NCI-H2081 (cell line): ENCODE measurements around the gene RBM20.
"Not testable (repeated sequence)": the region's sequence is repeated elsewhere in the genome, so short reads cannot be mapped to it uniquely, and the experiment has no call there.

ENCODE experiments used
- DNase-seq, 2 experiments: peaks; one replicate each; lab custom pipeline; 2025; lab: John Stamatoyannopoulos, UW

The RBM20 gene

DNA sequence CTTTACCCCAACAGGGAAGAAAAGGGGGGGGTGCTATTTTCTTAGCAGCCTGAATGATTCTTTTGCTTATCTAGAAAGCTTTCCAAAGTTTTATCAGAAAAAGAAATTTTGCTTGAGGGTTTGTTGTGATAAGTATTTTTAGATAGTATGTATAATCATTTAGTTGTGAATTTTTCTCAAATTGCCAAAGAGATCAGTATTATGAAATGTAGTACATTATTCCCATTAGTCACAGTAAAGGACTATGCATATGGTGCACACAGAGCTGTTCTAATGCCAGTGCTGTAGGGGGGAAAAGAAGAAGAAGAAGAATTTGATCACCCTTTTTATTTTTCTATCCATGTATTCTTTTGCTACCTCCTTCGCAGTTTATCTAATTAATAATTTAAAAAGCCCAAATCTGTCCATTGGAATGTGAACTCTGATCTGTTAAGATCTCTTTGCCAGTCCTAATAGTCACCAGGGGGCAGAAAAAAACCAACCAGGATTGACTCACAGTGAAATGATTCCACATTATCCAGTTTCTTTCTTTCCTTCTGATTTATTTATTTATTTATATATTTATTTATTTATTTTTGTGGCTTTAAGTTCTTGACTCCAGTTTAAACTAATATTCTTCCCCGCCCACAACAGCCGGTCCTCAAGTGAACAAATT is 4.7 kb downstream of the RBM20 start:
- DNase-seq, result no peak

DNA sequence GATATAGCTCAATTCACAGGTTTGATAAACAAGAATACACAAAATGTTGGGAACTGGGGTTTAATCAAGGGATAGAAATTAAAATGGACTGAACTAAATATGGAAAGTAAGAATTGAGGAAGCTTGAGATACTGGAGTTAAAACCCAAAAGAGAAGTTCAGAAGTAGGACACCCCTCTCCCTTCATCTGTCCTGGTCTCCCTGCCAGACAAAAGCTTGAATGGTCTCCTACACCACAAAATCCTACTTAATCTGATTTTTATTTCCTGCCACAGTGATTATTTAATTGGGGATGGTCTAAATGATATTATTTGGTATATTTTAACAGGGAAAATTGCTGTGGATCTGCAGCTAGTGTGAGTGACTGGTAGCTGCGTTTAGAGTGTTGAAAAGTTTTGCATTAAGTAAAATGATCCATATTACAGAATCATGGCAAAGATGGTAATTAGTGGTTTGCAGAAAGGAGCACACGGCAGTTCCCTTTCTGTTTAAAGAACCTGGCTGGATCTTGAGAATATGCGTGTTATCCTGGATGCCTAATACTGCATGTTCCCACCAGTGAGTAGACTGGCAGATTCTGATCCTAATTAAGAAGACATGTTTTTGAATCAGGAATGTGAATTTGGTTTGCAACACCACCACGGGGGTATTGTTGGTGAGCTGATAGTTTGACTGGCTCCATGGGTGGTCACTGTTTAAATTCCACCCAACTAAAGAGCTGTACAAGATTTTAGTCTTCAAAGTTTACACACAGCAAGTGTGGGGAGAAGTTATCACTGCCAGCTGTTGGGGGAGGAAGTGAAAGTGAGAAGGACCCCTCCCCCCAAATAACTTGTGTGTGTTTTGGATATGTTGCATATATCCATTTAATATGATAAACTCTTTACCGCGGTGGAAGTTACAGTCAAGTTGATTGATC is 5.5 kb downstream of the RBM20 start:
- no peak for DNase-seq

DNA sequence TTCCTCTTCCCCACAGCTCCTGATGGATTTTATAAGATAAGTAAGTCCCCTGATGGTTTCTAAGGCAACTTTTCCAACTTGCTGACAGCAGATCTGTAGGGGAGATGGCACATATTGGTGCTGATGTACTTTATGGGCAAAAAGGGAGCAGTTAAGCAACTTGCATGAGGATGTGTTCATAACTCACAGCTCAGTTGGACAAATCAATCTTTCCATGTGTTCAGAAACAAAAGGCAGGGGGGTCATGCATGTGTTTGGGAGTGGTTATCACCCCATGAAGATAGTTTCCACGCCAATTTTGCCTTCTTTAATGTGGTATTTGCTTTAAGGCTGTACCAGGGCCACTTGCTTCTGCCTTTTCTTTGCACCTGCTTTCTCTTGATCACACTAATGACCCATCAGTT is 6.1 kb downstream of the RBM20 start:
- no peak for DNase-seq

- no peak for DNase-seq
These were observed 7.2 kb downstream of the RBM20 start for GRCh38 chr10:110651044-110651958.

DNA sequence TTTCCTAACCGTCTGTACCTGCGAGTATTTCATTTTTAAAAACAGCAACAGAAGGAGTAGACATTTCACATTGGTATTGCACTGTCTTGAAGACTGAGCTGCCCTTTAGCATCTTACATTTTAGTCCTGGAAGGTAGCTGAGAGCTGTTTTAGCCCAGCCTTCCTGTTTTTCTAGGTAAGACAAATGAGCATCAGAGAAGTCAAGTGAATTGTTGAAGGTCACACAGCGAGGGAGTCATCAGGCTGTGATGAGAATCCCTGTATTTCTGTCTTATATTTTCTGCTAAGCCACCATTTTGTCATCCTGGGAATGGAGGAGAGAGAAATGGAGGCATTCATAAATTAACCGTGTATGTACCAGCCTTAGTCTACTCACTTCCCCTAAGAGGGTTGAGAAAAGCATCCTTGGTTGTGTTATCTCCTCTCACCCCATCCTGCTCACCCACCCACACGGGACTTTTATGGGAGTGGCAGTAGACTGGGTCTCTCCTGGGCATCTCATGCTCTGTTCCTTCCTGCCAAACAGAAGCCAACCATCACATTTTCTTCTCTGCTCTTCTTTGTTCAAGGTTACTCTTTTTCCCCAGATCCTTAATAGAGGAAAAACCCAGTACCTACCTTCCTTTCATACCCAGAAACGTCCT is 8.5 kb downstream of the RBM20 start:
- DNase-seq, result no peak

DNA sequence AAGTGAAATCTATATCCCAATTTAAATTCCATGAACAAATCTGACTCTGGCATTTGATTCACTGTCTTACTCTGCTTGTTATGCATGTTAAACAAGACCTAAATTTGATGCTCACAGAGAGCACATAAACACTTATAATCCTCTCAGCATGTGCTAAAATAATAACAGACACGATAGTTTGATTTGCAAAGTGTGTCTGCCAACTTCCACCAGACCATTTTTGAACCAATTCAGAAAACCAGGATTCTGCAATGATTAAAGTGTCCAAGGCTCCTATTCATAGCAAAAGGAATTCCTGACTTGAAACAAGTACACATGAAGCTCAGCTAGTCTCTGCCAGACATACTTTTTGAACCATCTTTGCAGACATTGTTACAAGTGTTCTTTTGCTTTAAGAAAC is 11.2 kb downstream of the RBM20 start:
- no peak for DNase-seq

GRCh38 chr10:110656612-110657011 is 12.5 kb downstream of the RBM20 start:
- DNase-seq, result no peak

GRCh38 chr10:110657973-110658691 is 14.0 kb downstream of the RBM20 start:
- no peak for DNase-seq

GRCh38 chr10:110659558-110659957 is 15.4 kb downstream of the RBM20 start:
- no peak for DNase-seq

- DNase-seq, result not testable (repeated sequence)
These were observed 16.2 kb downstream of the RBM20 start for GRCh38 chr10:110660289-110660688.

GRCh38 chr10:110661292-110661691 is 17.2 kb downstream of the RBM20 start:
- no peak for DNase-seq

DNA sequence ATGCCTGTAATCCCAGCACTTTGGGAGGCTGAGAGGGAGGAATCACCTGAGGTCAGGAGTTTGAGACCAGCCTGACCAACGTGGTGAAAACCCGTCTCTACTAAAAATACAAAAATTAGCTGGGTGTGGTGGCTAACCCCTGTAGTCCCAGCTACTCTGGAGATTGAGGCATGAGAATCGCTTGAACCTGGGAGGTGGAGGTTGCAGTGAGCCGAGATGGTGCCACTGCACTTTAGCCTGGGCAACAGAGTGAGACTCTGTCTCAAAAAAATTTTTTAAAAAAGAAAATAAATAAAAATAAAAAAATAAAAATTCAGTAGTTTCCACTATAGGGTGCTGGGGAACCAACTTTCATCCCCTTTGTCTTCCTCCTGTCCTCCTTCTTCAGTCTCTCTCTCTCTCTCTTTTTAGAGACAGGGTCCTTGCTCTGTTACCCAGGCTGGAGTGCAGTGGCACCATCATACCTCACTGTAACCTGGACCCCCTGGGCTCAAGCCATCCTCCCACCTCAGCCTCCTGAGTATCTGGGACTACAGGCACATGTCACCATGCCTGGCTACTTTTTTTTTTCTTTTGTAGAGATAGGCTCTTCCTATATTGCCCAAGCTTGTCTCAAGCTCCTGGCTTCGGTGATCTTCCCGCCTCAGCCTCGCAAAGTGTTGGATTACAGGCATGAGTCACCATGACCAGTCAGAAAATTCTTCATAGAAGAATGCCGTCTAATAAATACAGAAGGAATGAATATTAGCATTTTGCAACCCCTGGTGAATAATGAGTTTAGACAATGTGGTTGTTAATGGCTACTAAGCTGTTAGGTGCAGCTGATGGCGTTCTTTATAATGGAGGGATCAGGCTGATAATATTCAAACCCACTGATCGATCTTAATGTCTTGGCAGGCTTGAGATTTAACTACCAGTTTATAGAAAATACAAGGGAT is 20.6 kb downstream of the RBM20 start:
- no peak for DNase-seq

DNA sequence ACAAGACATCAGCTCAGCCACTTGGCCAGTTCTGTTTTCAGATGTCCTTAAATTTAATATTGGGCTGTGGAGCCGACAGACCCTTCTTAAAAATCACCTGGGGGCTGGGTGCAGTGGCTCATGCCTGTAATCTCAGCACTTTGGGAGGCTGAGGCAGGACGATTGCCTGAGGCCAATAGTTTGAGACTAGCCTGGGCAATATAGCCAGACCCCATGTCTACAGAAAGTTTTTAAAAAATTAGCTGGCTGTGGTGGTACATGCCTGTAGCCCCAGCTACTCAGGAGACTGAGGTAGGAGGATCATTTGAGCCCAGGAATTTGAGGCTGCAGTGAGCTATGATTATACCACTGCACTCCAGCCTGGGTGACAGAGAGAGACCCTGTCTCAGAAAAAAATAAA is 22.1 kb downstream of the RBM20 start:
- not testable (repeated sequence) for DNase-seq

- DNase-seq, result no peak
These were observed 22.5 kb downstream of the RBM20 start for GRCh38 chr10:110666673-110667072.

- no peak for DNase-seq
These were observed 23.6 kb downstream of the RBM20 start for GRCh38 chr10:110667620-110668343.

DNA sequence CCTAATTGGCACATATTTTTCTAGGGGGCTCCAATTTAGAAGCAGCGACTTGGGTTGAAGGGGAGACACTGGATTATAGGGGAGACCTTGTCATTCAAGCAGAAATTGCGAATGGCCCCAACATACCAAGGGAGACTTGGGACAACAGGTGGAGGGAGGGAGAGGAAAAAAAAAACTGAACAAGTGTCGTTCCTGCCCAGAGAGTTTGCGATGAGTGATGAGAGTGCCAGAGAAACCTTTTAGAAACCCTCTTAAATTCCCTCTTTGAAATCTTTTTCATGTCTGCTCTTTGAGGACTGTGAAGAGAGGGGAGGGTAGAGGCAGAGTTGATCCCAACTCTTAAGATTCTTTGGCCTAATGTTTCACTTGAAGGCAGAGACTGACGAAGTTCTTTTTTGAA is 24.3 kb downstream of the RBM20 start:
- DNase-seq, result no peak

DNA sequence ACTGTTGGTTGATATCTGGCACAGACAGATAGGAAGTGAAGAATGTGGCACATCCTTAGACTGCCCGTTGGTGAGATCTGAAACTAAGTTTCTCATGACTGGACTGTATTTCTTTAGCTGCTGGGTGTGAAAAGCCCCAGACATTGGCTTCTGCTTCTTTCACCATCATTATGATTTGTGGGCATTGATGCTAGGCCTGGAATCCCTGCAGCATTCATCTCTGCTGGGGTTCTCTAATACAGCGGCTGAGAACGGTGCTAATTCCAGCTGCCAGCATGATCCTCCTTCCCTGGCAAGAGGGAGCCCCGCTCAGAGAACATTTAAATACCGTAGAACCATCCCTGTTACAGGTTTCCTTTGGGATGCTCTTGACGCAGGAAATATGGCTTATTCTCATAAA is 26.2 kb downstream of the RBM20 start:
- no peak for DNase-seq

GRCh38 chr10:110671788-110672579 is 27.8 kb downstream of the RBM20 start:
- peak in 1 of 2 experiments; percentile 27 for DNase-seq

GRCh38 chr10:110672580-110672919 is 28.4 kb downstream of the RBM20 start:
- DNase-seq, result no peak
